ENCODE measurements around the gene ADAM15. TPM values are rescaled to one million over a fixed set of nuclear protein-coding genes. Genes with fewer than 3 reads are reported as not detected.

The ADAM15 gene
- total RNA-seq, 2 donors from 2014 or later, result 30.3 to 33.8 TPM

DNA sequence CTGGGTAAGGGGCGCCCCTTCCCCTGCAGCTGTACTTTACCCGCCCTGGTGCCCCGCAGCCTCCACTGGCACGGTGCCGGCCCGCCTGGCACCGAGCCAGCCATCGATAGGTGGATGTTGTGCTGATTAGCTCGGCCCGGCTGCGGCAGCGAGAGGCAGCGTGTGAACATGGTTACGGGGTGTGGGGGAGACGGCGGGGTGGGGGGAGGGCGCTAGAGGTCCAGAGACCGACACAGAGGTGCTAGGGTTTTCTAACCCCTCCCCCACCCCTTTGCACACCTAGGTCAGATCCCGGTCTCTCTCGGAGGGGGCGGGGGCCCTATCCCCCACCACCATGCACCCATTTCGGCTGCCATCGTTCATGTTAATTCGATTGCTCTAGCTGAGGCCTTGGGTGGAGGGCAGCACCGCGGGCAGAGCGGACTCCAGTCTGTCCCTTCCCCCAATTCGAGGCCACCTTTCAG, 19.1 kb downstream of the ADAM15 start:
- Mint-ChIP-seq H3K36me3 (ENCODE audit: low read depth) (peaks cover 7% of the 10 kb centered on the region), H3K4me1 (peaks cover 36% of the 10 kb centered on the region), H3K4me3 (peak overlapping the region; percentile 66), H3K27ac (no peak overlapping the region), H3K27me3 (no peaks in the 10 kb centered on the region)
- H3K9me3 ChIP-seq (ENCODE audit: control insufficient read depth, low read length, poor library complexity, severe bottlenecking), result no peaks in the 10 kb centered on the region
- ATAC-seq, result no peak
- DNase-seq, result no peak

DNA sequence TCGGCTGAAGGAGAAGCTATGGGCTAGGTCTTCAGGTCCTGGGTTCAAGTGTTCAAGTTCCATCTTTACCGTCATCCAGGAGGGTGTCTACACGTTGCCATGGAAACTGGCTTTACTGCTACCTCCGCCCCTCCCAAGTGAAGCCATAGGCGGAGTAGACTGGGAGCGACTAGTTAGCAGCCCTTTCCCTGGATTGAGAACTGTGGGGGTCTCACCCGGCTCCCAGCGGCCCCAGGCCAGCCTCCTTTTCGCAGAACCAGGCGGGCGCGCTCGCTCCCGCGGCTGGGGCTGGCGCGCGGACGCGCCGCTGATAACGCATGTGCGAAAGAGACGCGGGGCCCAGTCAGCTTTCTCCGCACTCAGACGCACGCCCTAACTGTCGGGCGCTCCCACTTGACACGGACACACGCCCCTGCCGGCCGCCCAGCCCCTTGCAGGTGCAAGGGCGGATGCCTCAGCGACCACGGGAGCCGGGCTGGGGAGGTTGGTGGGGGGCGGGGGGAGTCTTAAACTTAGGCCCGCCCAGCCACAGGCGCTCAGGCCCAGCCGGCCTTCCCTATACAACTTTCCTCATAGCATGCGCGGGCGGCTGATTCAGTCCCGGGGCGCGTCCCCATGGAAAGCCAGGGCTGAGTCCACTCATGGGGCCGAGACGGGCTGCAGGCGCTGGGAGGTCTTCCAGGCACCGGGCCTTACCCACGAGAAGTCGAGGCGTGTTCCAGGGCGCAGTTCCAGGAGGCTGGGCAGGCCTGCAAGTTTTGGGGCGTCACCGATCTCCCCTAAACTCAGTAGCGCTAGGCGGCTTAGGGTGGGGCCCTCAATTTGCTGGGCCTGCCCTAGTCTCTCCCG, 19.8 kb downstream of the ADAM15 start:
- H3K27me3 Mint-ChIP-seq, result no peaks in the 10 kb centered on the region
- peak; percentile 99 for ATAC-seq
- no peak overlapping the region for H3K27ac Mint-ChIP-seq
- peak overlapping the region; percentile 66 for H3K4me3 Mint-ChIP-seq
- peak; percentile 63 to 68 (median 68) for DNase-seq
- H3K4me1 Mint-ChIP-seq, result peaks cover 36% of the 10 kb centered on the region
- no peaks in the 10 kb centered on the region for H3K9me3 ChIP-seq (ENCODE audit: control insufficient read depth, low read length, poor library complexity, severe bottlenecking)
- H3K36me3 Mint-ChIP-seq (ENCODE audit: low read depth), result peaks cover 7% of the 10 kb centered on the region

DNA sequence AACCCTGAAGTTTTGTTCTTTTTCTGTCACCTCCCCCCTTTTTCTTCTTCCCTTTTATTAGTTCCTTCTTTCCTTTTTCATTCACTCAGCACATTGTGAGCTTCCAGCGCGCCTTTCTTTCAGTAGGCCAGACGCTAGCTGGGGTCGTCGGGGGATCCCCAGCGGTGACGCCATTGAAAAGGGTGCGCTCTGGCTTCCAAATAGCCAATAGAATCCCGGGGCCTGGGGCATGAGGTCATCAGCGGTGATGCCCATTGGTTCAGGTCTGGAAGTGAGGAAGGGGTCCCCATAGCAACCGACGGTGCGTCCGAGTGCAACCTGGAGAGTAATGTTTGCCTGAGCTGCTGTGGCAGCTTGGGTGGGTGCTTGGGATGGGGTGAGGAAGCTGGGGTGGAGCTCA, 20.6 kb downstream of the ADAM15 start:
- no peak for ATAC-seq
- no peaks in the 10 kb centered on the region for H3K9me3 ChIP-seq (ENCODE audit: control insufficient read depth, low read length, poor library complexity, severe bottlenecking)
- no peak for DNase-seq

DNA sequence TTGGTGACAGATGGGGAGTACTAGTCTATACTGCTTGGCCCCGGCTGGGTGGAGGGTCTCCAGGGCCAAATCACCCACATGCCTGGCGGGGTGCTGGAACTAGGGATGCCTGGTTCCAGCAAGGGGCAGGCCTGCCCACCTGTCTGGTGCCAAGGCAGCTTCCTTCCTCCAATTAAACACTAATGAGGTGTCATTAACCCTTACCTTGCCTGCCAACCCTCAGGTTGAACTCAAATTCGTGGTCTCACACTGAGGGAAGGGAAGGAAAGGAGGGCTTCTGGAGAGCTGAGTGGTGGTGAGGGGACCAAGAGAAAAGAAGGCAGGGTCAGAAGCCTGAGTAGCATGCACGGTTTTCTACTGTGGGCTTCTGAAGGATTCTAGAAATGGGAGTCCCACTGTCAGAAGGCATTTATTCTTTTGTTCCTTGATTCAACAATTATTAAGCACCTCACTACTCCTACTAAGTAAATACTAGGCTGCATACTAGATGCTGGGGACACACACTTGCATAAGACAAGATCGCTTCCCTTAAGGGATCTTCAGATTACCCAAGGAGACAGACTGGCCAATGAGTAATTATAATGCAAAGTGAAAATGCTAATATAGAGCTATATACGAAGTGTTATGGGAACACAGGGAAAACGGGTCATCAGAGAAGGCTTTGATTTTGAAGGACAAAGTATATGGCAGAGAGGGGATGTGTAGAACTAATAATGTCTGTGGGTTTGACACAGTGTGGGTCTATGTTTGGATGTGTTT, 21.6 kb downstream of the ADAM15 start:
- H3K27me3 Mint-ChIP-seq, result peaks cover 2% of the 10 kb centered on the region
- DNase-seq (no peak), ATAC-seq (no peak)
- no peaks in the 10 kb centered on the region for H3K9me3 ChIP-seq (ENCODE audit: control insufficient read depth, low read length, poor library complexity, severe bottlenecking)
- H3K4me3 Mint-ChIP-seq, result peak overlapping the region; percentile 69
- H3K36me3 Mint-ChIP-seq (ENCODE audit: low read depth), result peaks cover 3% of the 10 kb centered on the region
- peak overlapping the region; percentile 41 for H3K27ac Mint-ChIP-seq
- peaks cover 33% of the 10 kb centered on the region for H3K4me1 Mint-ChIP-seq

More for the DNA sequence above, 20.6 kb downstream of the ADAM15 start:
- H3K4me1 Mint-ChIP-seq, result peaks cover 33% of the 10 kb centered on the region
- H3K27ac Mint-ChIP-seq, result no peak overlapping the region
- H3K4me3 Mint-ChIP-seq, result peak overlapping the region; percentile 66
- no peaks in the 10 kb centered on the region for H3K27me3 Mint-ChIP-seq
- H3K36me3 Mint-ChIP-seq (ENCODE audit: low read depth), result peaks cover 6% of the 10 kb centered on the region

DNA sequence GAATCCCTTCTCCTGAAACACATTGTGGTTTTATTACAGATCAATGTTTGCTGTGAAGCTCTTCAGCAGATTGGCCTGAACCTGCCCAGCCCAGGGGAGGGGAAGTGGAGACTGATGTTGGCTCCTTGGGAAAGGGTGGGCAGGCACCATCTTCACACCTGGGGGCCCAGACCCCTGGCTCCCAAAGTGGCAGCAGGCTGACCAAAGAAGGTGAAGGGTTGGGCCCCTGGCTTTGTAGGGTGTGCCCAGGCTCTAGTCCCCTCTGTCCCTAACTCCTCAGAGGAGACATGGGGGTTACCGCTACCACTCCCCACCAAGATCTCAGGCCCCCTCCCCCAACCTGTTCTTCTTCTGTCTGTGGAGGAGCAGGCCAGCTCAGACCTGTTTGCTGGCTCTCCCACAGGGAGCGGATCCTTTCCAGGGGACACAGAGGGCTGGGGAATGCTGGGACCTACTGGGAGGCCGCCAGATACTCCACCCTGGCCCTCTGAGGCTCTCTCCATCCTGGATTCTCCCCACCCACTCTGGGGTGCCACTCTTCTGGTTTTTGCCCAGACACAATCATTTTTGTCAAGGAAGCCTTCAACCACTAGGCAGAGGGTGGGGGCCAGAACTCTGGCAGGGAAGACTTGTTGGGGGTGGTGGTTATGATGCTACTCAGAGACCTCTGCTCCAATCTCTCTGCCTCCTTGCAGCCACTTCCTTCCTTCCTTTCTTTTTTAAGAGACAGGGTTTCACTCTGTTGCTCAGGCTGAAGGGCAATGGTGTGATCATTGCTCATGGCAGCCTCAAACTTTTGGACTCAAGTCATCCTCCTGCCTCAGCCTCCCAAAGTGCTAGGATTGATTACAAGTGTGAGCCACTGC, 22.5 kb downstream of the ADAM15 start:
- DNase-seq (no peak), ATAC-seq (no peak)
- no peak overlapping the region for H3K4me3 Mint-ChIP-seq
- peaks cover 32% of the 10 kb centered on the region for H3K4me1 Mint-ChIP-seq
- H3K36me3 Mint-ChIP-seq (ENCODE audit: low read depth), result peaks cover under 1% of the 10 kb centered on the region
- H3K9me3 ChIP-seq (ENCODE audit: control insufficient read depth, low read length, poor library complexity, severe bottlenecking), result no peaks in the 10 kb centered on the region
- H3K27ac Mint-ChIP-seq, result no peak overlapping the region
- H3K27me3 Mint-ChIP-seq, result peaks cover 5% of the 10 kb centered on the region

DNA sequence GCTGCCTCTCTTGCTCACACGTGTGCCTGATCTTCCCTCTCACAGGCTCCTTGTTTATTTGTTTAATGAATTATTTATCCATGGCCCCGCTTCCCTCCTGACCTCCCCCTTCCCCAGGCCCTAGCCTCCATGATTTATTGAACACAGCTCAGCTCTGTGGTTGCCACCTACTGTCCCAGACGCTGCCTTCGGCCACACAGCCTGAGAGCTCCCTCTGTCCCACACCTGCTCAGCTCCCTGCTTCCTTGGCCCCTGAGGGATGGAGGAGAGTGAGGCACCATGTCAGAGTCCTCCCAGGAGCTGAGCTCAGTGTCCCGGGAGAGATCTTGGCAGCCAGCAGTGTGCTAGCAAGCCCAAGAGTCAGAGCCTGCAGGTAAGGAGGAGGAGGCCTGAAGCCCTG, 24.4 kb downstream of the ADAM15 start:
- Mint-ChIP-seq H3K27me3 (peaks cover 12% of the 10 kb centered on the region), H3K36me3 (ENCODE audit: low read depth) (no peaks in the 10 kb centered on the region), H3K27ac (peak overlapping the region; percentile 56), H3K4me1 (peaks cover 39% of the 10 kb centered on the region), H3K4me3 (no peak overlapping the region)
- DNase-seq, result no peak
- H3K9me3 ChIP-seq (ENCODE audit: control insufficient read depth, low read length, poor library complexity, severe bottlenecking), result no peaks in the 10 kb centered on the region
- ATAC-seq, result no peak

DNA sequence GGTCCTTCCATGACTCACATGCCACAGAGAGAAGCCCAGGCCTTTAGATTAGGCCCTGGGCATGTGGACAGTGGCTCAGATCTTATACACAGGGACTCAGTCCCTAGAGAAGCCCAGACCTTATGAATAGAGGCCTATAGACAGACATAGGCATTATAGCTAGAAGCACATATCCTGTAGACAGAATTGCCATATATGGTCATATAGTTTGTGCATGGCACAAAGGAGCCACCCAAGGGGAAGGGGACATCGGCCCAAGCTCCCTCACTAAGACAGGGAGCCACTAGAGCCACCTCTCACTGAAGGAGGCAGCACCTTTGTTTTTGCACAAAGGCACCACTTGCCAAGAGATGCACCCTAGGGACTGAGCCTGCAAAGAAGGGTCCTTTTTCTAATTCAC, 25.3 kb downstream of the ADAM15 start:
- Mint-ChIP-seq H3K4me1 (peaks cover 40% of the 10 kb centered on the region), H3K27ac (no peak overlapping the region), H3K27me3 (peaks cover 15% of the 10 kb centered on the region), H3K4me3 (no peak overlapping the region), H3K36me3 (ENCODE audit: low read depth) (peaks cover under 1% of the 10 kb centered on the region)
- no peak for DNase-seq
- no peak for ATAC-seq
- H3K9me3 ChIP-seq (ENCODE audit: control insufficient read depth, low read length, poor library complexity, severe bottlenecking), result no peaks in the 10 kb centered on the region

DNA sequence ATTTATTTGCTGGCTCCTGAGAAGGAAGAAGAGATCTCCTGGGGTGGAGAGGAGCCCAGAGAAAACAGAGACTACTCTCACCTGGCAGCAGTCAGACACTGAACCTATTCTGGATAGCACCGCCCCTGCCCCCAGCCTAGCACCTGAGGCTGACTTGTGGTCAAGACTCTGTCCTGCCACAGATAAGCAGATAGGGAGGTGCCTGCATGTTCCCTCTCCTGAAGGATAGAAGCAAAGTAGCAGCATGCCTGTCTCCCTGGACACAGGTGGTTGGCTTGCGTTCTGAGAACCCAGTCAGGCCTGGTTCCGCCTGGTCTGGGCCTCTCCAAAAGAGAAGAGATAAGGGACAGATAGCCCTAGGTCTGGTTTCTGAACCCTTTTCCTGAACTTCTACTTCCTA, 26.2 kb downstream of the ADAM15 start:
- H3K9me3 ChIP-seq (ENCODE audit: control insufficient read depth, low read length, poor library complexity, severe bottlenecking), result no peaks in the 10 kb centered on the region
- Mint-ChIP-seq H3K27me3 (peaks cover 25% of the 10 kb centered on the region), H3K27ac (no peak overlapping the region), H3K36me3 (ENCODE audit: low read depth) (peaks cover 4% of the 10 kb centered on the region), H3K4me1 (peaks cover 38% of the 10 kb centered on the region), H3K4me3 (peak overlapping the region; percentile 76)
- ATAC-seq (no peak), DNase-seq (no peak)

DNA sequence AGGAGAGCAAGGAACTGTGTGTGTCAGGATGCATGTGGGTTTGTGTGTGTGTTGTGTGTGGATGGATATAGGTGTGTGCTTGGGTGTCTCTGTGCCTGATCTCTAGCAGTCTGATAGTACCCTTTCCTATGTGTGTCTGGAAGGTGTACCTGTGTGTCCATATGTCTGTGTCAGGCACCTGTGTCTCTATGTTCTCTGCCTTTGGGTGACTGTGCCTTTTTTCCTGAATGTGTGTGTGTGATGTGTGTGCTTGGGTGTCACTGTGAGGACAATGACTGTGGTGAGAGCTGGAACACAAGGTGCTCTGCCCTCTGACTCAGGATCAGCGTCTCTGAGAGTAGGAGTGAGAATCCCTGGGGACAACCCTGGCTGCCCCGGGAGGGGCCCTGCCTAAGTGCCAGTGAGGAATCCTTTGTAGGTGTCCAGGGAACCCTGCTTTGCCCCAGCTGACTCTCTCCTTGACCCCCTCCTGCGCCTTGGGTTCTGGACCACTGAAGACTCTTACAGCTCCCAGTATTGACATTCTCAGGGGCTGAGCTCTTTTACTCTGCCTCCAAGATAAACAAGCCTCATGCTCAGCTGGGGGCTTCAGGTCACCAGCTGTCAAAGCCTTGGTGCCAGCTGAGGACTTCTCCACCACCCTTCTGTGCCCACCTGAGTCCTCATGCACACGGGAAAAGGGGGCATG, 26.8 kb downstream of the ADAM15 start:
- H3K9me3 ChIP-seq (ENCODE audit: control insufficient read depth, low read length, poor library complexity, severe bottlenecking), result no peaks in the 10 kb centered on the region
- Mint-ChIP-seq H3K4me3 (peak overlapping the region; percentile 76), H3K36me3 (ENCODE audit: low read depth) (peaks cover 4% of the 10 kb centered on the region), H3K4me1 (peaks cover 36% of the 10 kb centered on the region), H3K27ac (peak overlapping the region; percentile 66), H3K27me3 (peaks cover 26% of the 10 kb centered on the region)
- DNase-seq (no peak), ATAC-seq (no peak)

DNA sequence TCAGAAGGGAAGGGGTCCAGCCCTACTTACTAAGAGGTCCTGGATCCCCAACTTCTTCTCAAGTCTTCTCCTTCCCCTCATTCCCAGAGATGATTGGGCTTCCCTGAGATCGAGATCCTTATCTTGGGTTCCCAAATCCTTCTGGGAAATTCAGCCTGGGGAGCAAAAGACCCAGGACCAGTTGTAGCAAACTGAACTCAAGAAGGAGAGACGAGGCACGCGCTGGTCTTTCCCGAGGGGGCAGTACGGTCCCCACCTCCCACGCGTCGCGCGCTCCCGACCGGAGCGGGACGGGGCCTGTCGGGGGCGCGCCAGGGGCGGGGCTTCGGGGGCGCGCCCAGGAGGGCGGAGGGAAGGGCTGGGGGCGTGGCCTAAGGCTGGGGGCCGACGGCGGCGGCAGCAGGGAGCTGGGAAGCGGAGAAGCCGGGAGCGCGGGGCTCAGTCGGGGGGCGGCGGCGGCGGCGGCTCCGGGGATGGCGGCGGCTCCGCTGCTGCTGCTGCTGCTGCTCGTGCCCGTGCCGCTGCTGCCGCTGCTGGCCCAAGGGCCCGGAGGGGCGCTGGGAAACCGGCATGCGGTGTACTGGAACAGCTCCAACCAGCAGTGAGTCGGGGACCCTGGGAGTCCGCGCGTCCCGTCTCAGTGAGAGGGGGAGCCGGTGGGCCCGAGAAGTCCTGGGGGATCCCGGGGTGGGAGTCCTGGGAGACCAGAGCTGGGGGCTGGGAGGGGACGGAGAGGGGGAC, 27.5 kb downstream of the ADAM15 start, which contains the start of gene EFNA3:
EFNA3 (plus strand) TSS at position 369 of the 741 bp plus-strand sequence; CDS start at position 474, 105 bp downstream.
- Mint-ChIP-seq H3K36me3 (ENCODE audit: low read depth) (peaks cover 4% of the 10 kb centered on the region), H3K4me1 (peaks cover 31% of the 10 kb centered on the region)
- DNase-seq, result peak; percentile 57 to 69 (median 69)

DNA sequence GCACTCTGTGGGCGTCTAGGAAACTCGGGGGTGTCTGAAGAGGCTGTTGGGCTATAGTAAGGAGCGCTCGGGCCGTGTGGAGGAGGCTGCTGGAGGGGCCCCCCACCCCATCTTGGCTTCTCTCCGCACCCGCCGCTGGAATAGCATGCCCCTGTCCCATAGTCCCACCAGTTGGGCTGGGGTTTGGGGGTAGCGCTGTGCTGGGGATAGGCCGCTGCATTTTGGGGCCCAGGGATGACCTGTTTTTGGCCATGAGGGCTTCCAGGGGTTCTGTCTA, 28.0 kb downstream of the ADAM15 start:
- Mint-ChIP-seq H3K36me3 (ENCODE audit: low read depth) (peaks cover 4% of the 10 kb centered on the region), H3K4me1 (peaks cover 32% of the 10 kb centered on the region), H3K27me3 (peaks cover 32% of the 10 kb centered on the region), H3K4me3 (peak overlapping the region; percentile 97), H3K27ac (peak overlapping the region; percentile 41)
- ATAC-seq (no peak), DNase-seq (no peak)
- no peaks in the 10 kb centered on the region for H3K9me3 ChIP-seq (ENCODE audit: control insufficient read depth, low read length, poor library complexity, severe bottlenecking)

More for the DNA sequence above, 27.5 kb downstream of the ADAM15 start, which contains the start of gene EFNA3:
- ATAC-seq, result peak; percentile 55
- Mint-ChIP-seq H3K27me3 (peaks cover 27% of the 10 kb centered on the region), H3K4me3 (peak within 1 kb of the TSS; percentile 97), H3K27ac (peak within 1 kb of the TSS; percentile 66)
- H3K9me3 ChIP-seq (ENCODE audit: control insufficient read depth, low read length, poor library complexity, severe bottlenecking), result no peaks in the 10 kb centered on the region

Data from T-helper 17 cell (primary cell).